Neural progenitor cell (in vitro differentiated cells): ENCODE results near the gene SERPINB6.

Source experiments
- EZH2 ChIP-seq: fragments of 200-600 bp; sonication (generic); IDR thresholded peaks from 2 replicates; pipeline ENCODE4 v1.6.1; 2017; ENCODE audit warnings: antibody characterized with exemption, mild to moderate bottlenecking, moderate library complexity
- EZH2phosphoT487 ChIP-seq: fragments of 200-600 bp; sonication (generic); IDR thresholded peaks from 2 replicates; pipeline ENCODE4 v1.6.1; 2017; ENCODE audit warnings: antibody characterized with exemption
- TF ChIP-seq, protein P1 (sequence below): fragments of 200-600 bp; sonication (generic); IDR thresholded peaks from 2 replicates; pipeline ENCODE4 v1.5.1; 2017; ENCODE audit warnings: antibody characterized with exemption, mild to moderate bottlenecking

GRCh38 chr6:2911171-2911570 is 60.2 kb downstream of the SERPINB6 start:
- TF ChIP-seq, protein P1, sequence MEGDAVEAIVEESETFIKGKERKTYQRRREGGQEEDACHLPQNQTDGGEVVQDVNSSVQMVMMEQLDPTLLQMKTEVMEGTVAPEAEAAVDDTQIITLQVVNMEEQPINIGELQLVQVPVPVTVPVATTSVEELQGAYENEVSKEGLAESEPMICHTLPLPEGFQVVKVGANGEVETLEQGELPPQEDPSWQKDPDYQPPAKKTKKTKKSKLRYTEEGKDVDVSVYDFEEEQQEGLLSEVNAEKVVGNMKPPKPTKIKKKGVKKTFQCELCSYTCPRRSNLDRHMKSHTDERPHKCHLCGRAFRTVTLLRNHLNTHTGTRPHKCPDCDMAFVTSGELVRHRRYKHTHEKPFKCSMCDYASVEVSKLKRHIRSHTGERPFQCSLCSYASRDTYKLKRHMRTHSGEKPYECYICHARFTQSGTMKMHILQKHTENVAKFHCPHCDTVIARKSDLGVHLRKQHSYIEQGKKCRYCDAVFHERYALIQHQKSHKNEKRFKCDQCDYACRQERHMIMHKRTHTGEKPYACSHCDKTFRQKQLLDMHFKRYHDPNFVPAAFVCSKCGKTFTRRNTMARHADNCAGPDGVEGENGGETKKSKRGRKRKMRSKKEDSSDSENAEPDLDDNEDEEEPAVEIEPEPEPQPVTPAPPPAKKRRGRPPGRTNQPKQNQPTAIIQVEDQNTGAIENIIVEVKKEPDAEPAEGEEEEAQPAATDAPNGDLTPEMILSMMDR: no peak
- TF ChIP-seq EZH2 (no peak), EZH2phosphoT487 (no peak)
